Mesendoderm (in vitro differentiated cells): ENCODE data around the gene ZNF672.

Experiments used
- DNase-seq: peaks from one replicate; pipeline ENCODE4 v3.0.0; 2013
- H2AK5ac ChIP-seq: 2 replicates; pipeline ENCODE4 v1.6.1; 2013; ENCODE audit warnings: low read length, inconsistent platforms
- H2BK120ac ChIP-seq: 2 replicates; pipeline ENCODE4 v1.6.1; 2013; ENCODE audit warnings: low read depth, mild to moderate bottlenecking, low read length, moderate library complexity, mixed read lengths
- H2BK15ac ChIP-seq: replicated peaks from 2 replicates; pipeline ENCODE4 v1.6.1; 2013; ENCODE audit warnings: low read depth, mild to moderate bottlenecking, moderate library complexity
- H2BK5ac ChIP-seq: 2 replicates; pipeline ENCODE4 v1.6.1; 2013; ENCODE audit warnings: low read length, inconsistent platforms
- H3K18ac ChIP-seq: 2 replicates; pipeline ENCODE4 v1.6.1; 2013; ENCODE audit warnings: mild to moderate bottlenecking, low read length, mixed read lengths
- H3K23ac ChIP-seq: one replicate; pipeline ENCODE4 v1.6.1; 2013; ENCODE audit warnings: low read length
- H3K27ac ChIP-seq: 2 replicates; pipeline ENCODE4 v1.5.1; 2013; ENCODE audit warnings: low read depth, mild to moderate bottlenecking, inconsistent platforms, low read length, moderate library complexity
- H3K27me3 ChIP-seq: 2 replicates; pipeline ENCODE4 v1.6.1; 2013; ENCODE audit warnings: low read length, control low read depth, mild to moderate bottlenecking, inconsistent platforms; ENCODE audit not compliant: insufficient read depth, poor library complexity
- H3K36me3 ChIP-seq: 2 replicates; pipeline ENCODE4 v1.6.1; 2013; ENCODE audit warnings: low read length, inconsistent platforms; ENCODE audit not compliant: control insufficient read depth, insufficient read depth
- H3K4ac ChIP-seq: one replicate; pipeline ENCODE4 v1.6.1; 2013; ENCODE audit warnings: low read depth, mild to moderate bottlenecking, low read length, moderate library complexity
- H3K4me1 ChIP-seq: 2 replicates; pipeline ENCODE4 v1.6.1; 2013; ENCODE audit warnings: low read depth, low read length, inconsistent platforms; ENCODE audit not compliant: control insufficient read depth
- H3K4me2 ChIP-seq: 2 replicates; pipeline ENCODE4 v1.6.1; 2013; ENCODE audit warnings: low read length
- H3K4me3 ChIP-seq: 2 replicates; pipeline ENCODE4 v1.5.1; 2013; ENCODE audit warnings: mild to moderate bottlenecking, low read length
- H3K56ac ChIP-seq: one replicate; pipeline ENCODE4 v1.6.1; 2013; ENCODE audit warnings: low read length
- H3K79me1 ChIP-seq: 2 replicates; pipeline ENCODE4 v1.6.1; 2013; ENCODE audit warnings: low read length, inconsistent platforms
- H3K79me2 ChIP-seq: 2 replicates; pipeline ENCODE4 v1.6.1; 2013; ENCODE audit warnings: mild to moderate bottlenecking, low read length; ENCODE audit not compliant: control insufficient read depth, insufficient read depth
- H3K9ac ChIP-seq: 2 replicates; pipeline ENCODE4 v1.6.1; 2013; ENCODE audit warnings: low read length, inconsistent platforms
- H4K5ac ChIP-seq: one replicate; pipeline ENCODE4 v1.6.1; 2013; ENCODE audit warnings: low read length
- H4K8ac ChIP-seq: one replicate; pipeline ENCODE4 v1.6.1; 2013; ENCODE audit warnings: low read depth, mild to moderate bottlenecking, control low read depth, low read length, moderate library complexity
- WGBS: extraction: QIAGEN DNeasy Blood & Tissue Kit; methylation state at CpG from one replicate; pipeline ENCODE4 v1.1.7; 2013; ENCODE audit warnings: low lambda C conversion rate, missing lambda C conversion rate; ENCODE audit not compliant: insufficient coverage; ENCODE audit errors: extremely low coverage; 5-methylcytosine and 5-hydroxymethylcytosine counted together

Gene ZNF672

GRCh38 chr1:248840946-248841345 is 2.9 kb downstream of the ZNF672 start:
- H3K18ac ChIP-seq = no peak overlapping the region
- H3K4me1 ChIP-seq = peaks cover 5% of the 10 kb centered on the region
- H2BK5ac ChIP-seq = no peak overlapping the region
- no peak for DNase-seq
- no peak overlapping the region for H3K4ac ChIP-seq
- no peak overlapping the region for H3K27ac ChIP-seq
- no peaks in the 10 kb centered on the region for H3K36me3 ChIP-seq
- WGBS = no CpG with 5 or more reads among the region's 4 CpGs
- peaks cover 6% of the 10 kb centered on the region for H3K79me2 ChIP-seq
- H3K4me2 ChIP-seq = no peak overlapping the region
- peaks cover 4% of the 10 kb centered on the region for H3K79me1 ChIP-seq
- H3K4me3 ChIP-seq = no peak overlapping the region
- H3K9ac ChIP-seq = no peak overlapping the region
- no peak overlapping the region for H2AK5ac ChIP-seq
- H4K5ac ChIP-seq = no peak overlapping the region
- no peak overlapping the region for H2BK15ac ChIP-seq
- no peak overlapping the region for H2BK120ac ChIP-seq
- no peak overlapping the region for H3K23ac ChIP-seq
- no peak overlapping the region for H3K56ac ChIP-seq
- H3K27me3 ChIP-seq = no peaks in the 10 kb centered on the region
- no peak overlapping the region for H4K8ac ChIP-seq

GRCh38 chr1:248841702-248842395 is 3.8 kb downstream of the ZNF672 start:
- no peak overlapping the region for H4K8ac ChIP-seq
- H3K27ac ChIP-seq = no peak overlapping the region
- H3K4me2 ChIP-seq = no peak overlapping the region
- H3K23ac ChIP-seq = no peak overlapping the region
- no peak overlapping the region for H3K18ac ChIP-seq
- H3K36me3 ChIP-seq = no peaks in the 10 kb centered on the region
- H2BK5ac ChIP-seq = no peak overlapping the region
- no peak overlapping the region for H3K9ac ChIP-seq
- H3K4me1 ChIP-seq = peaks cover 5% of the 10 kb centered on the region
- H2BK15ac ChIP-seq = no peak overlapping the region
- H2BK120ac ChIP-seq = no peak overlapping the region
- H3K4me3 ChIP-seq = no peak overlapping the region
- H4K5ac ChIP-seq = no peak overlapping the region
- peak; percentile 68 for DNase-seq
- no peak overlapping the region for H3K4ac ChIP-seq
- WGBS = no CpG with 5 or more reads among the region's 12 CpGs
- H3K79me2 ChIP-seq = peaks cover 6% of the 10 kb centered on the region
- H3K56ac ChIP-seq = no peak overlapping the region
- H3K79me1 ChIP-seq = peaks cover 4% of the 10 kb centered on the region
- no peaks in the 10 kb centered on the region for H3K27me3 ChIP-seq
- no peak overlapping the region for H2AK5ac ChIP-seq

- no peak overlapping the region for H3K9ac ChIP-seq
- peaks cover 6% of the 10 kb centered on the region for H3K79me2 ChIP-seq
- no peak overlapping the region for H2BK120ac ChIP-seq
- H3K18ac ChIP-seq = no peak overlapping the region
- no peak overlapping the region for H3K4me3 ChIP-seq
- H2BK15ac ChIP-seq = no peak overlapping the region
- no CpG with 5 or more reads among the region's 8 CpGs for WGBS
- no peaks in the 10 kb centered on the region for H3K27me3 ChIP-seq
- H3K56ac ChIP-seq = no peak overlapping the region
- no peak overlapping the region for H2BK5ac ChIP-seq
- H4K8ac ChIP-seq = no peak overlapping the region
- no peak overlapping the region for H3K27ac ChIP-seq
- no peak for DNase-seq
- H3K4ac ChIP-seq = no peak overlapping the region
- H2AK5ac ChIP-seq = no peak overlapping the region
- H3K23ac ChIP-seq = no peak overlapping the region
- no peak overlapping the region for H3K4me2 ChIP-seq
- no peak overlapping the region for H4K5ac ChIP-seq
- peaks cover 4% of the 10 kb centered on the region for H3K79me1 ChIP-seq
- no peaks in the 10 kb centered on the region for H3K36me3 ChIP-seq
- H3K4me1 ChIP-seq = peaks cover 1% of the 10 kb centered on the region
These were observed 4.8 kb downstream of the ZNF672 start for GRCh38 chr1:248842781-248843331.

- Histone ChIP-seq H2BK120ac (no peak overlapping the region), H3K79me1 (peaks cover 4% of the 10 kb centered on the region), H4K5ac (no peak overlapping the region), H3K4me2 (no peak overlapping the region), H3K36me3 (no peaks in the 10 kb centered on the region), H2BK5ac (no peak overlapping the region), H2AK5ac (no peak overlapping the region), H3K27me3 (no peaks in the 10 kb centered on the region), H3K27ac (no peak overlapping the region), H3K4me3 (no peak overlapping the region), H3K79me2 (peaks cover 6% of the 10 kb centered on the region), H2BK15ac (no peak overlapping the region), H3K18ac (no peak overlapping the region), H3K9ac (no peak overlapping the region), H3K4me1 (peaks cover 1% of the 10 kb centered on the region), H3K23ac (no peak overlapping the region), H4K8ac (no peak overlapping the region), H3K4ac (no peak overlapping the region), H3K56ac (no peak overlapping the region)
- no CpG with 5 or more reads among the region's 3 CpGs for WGBS
- DNase-seq = no peak
These were observed 5.7 kb downstream of the ZNF672 start for GRCh38 chr1:248843687-248844086.

- Histone ChIP-seq H3K18ac (no peak overlapping the region), H3K27me3 (no peaks in the 10 kb centered on the region), H3K9ac (no peak overlapping the region), H2AK5ac (no peak overlapping the region), H3K36me3 (no peaks in the 10 kb centered on the region), H3K56ac (no peak overlapping the region), H3K79me1 (peaks cover 2% of the 10 kb centered on the region), H2BK5ac (no peak overlapping the region), H3K79me2 (peaks cover 6% of the 10 kb centered on the region), H3K4me1 (no peaks in the 10 kb centered on the region), H3K4ac (no peak overlapping the region), H2BK120ac (no peak overlapping the region), H3K23ac (no peak overlapping the region), H3K4me2 (no peak overlapping the region), H2BK15ac (no peak overlapping the region), H3K4me3 (no peak overlapping the region), H4K8ac (no peak overlapping the region), H3K27ac (no peak overlapping the region), H4K5ac (no peak overlapping the region)
- WGBS = no CpG with 5 or more reads among the region's 8 CpGs
- no peak for DNase-seq
These were observed 6.5 kb downstream of the ZNF672 start for GRCh38 chr1:248844526-248844925.
